ENCODE results near the gene RBP3.

Gene RBP3

DNA sequence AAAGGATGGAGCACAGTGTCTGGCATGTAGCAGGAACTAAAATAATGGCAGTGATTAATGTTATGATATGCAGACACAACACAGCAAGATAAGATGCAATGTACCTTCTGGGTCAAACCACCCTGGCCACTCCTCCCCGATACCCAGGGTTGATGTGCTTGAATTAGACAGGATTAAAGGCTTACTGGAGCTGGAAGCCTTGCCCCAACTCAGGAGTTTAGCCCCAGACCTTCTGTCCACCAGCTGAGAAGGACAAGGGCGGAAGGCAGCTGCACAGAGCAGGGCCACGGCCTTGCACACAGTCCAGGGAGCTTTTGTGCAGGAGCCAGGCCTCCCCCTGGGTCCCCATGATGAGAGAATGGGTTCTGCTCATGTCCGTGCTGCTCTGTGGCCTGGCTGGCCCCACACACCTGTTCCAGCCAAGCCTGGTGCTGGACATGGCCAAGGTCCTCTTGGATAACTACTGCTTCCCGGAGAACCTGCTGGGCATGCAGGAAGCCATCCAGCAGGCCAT is at the start of gene RBP3:
TSS of gene RBP3 (plus strand) at position 226 of the 514 bp plus-strand sequence. CDS start at position 348, 122 bp downstream.
- TF ChIP-seq, protein P1, sequence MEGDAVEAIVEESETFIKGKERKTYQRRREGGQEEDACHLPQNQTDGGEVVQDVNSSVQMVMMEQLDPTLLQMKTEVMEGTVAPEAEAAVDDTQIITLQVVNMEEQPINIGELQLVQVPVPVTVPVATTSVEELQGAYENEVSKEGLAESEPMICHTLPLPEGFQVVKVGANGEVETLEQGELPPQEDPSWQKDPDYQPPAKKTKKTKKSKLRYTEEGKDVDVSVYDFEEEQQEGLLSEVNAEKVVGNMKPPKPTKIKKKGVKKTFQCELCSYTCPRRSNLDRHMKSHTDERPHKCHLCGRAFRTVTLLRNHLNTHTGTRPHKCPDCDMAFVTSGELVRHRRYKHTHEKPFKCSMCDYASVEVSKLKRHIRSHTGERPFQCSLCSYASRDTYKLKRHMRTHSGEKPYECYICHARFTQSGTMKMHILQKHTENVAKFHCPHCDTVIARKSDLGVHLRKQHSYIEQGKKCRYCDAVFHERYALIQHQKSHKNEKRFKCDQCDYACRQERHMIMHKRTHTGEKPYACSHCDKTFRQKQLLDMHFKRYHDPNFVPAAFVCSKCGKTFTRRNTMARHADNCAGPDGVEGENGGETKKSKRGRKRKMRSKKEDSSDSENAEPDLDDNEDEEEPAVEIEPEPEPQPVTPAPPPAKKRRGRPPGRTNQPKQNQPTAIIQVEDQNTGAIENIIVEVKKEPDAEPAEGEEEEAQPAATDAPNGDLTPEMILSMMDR (IDR thresholded peaks at IDR 0.05) = no peak

DNA sequence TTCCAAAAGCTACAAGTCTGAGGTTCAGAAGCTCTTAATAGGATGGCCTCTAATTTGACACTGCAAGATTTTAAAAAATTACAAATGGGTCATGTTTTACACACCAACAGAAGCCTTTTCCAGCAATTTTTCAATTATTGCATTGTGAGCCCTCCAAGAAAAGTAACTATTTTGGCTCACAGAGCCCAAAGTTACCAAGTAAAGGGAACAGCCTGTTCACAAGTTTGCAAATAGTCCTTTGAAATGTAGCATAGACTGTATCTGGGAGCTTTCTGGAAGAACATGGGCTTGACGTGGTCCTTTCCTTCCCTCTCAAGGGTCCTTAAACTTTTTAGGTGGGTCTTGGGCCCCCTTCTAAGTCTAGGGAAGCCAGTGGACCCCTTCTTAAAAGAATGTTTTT is 49.4 kb upstream of the RBP3 start:
- TF ChIP-seq, protein P1 (IDR thresholded peaks at IDR 0.05) = no peak

GRCh38 chr10:47299611-47300428 is 48.3 kb upstream of the RBP3 start, which contains the start of gene GDF10:
GDF10 (plus strand) TSS chr10:47300197; CDS start chr10:47300652, 455 bp downstream.
- TF ChIP-seq, protein P1 (IDR thresholded peaks at IDR 0.05) = no peak

DNA sequence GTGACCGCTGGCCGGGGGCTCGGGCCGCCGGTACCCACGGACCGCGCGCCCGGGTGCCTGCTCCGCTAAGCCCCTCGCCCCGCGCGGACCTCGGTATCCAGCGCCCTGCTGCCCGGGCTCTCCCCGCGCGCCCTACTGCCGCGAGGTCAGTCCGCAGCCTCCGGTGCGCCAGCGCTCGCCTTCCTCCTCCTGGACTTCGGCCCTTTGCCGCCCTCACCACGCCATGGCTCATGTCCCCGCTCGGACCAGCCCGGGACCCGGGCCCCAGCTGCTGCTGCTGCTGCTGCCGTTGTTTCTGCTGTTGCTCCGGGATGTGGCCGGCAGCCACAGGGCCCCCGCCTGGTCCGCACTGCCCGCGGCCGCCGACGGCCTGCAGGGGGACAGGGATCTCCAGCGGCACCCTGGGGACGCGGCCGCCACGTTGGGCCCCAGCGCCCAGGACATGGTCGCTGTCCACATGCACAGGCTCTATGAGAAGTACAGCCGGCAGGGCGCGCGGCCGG is 47.7 kb upstream of the RBP3 start:
- TF ChIP-seq, protein P1 (IDR thresholded peaks at IDR 0.05) = no peak

- TF ChIP-seq, protein P1 (IDR thresholded peaks at IDR 0.05) = no peak
Measured at GRCh38 chr10:47301833-47302232, 46.3 kb upstream of the RBP3 start.

- TF ChIP-seq, protein P1 (IDR thresholded peaks at IDR 0.05) = no peak
Measured at GRCh38 chr10:47303105-47303504, 45.1 kb upstream of the RBP3 start.

- TF ChIP-seq, protein P1 (IDR thresholded peaks at IDR 0.05) = no peak
Measured at GRCh38 chr10:47303866-47304265, 44.3 kb upstream of the RBP3 start.

Measured in LNCAP (cell line).